HG03103 (cell line): ENCODE results near the gene LGALS9.
"Not testable (repeated sequence)": the region's sequence is repeated elsewhere in the genome, so short reads cannot be mapped to it uniquely, and the experiment has no call there.

Source experiments
- ATAC-seq: cut with Tn5 transposase; IDR thresholded peaks from one replicate; pipeline ENCODE4 v1.9.1; 2021; ENCODE audit warnings: low read depth; ENCODE audit not compliant: unreplicated experiment

The LGALS9 gene

DNA sequence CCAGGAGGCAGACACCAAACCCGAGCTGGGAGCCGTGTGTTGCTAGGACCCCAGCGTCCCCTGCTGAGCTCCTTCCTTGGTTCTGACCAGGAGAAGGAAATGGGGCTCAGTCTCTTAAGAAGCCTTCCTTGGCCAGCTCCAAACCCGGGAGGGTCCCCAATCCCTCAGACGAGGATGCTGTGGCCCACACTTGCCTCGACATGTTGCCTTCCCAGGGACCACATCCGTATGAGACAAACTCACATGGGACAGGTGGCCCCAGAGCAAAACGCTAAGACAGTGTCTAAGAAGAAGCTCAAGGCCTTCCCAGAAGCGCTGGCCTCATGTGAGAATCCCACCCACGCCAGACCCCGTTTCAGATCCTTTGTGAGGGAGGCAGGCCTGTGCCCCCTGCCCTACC, 19.8 kb downstream of the LGALS9 start:
- no peak for ATAC-seq

GRCh38 chr17:27651411-27652345, 20.7 kb downstream of the LGALS9 start:
- ATAC-seq, result no peak

DNA sequence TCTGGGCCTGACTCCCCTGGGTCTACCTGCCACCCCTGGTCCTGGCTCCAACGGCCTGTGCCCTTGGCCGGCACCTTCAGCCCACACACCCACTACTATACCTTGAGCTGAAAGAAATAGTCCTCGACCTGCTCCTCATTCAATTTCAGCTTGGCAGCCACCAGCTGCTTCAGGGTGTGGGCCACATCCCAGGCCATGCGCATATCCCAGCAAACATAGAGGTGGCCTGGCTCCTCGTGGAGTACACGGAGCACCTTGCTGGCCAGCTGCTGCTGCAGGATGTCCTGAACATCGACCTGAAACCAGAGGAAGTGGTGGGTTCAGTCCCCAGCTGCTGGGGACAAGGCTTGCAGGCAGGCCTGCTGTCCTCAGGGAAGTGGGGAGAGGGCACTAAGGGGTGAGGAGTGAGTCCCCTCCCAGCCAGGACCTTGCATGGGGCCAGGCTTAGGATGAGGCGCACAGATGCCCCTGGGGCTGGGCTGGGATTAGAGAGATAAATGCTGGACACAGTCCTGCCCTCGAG, 22.5 kb downstream of the LGALS9 start:
- ATAC-seq, result not testable (repeated sequence)

DNA sequence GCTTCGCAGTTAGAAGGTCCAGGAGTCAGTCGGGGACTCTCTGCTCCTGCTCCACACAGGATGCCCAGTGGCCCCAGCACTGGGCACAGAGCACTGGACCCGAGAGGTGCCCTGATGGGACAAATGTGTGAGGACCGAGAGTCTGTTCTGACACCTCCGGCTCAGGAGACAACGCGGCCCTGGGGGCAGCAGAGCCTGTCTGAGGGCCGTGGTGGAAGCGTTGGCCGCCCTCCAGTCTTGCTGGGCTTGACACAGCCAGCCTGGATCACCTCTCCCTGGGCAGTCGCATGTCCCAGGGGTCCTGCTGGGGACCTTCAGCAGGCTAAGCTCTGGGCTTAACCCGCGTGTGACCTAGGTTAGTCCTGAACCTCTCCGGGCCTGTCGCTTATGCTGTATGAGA, 23.1 kb downstream of the LGALS9 start:
- ATAC-seq, result no peak

GRCh38 chr17:27654654-27655524, 23.9 kb downstream of the LGALS9 start:
- peak; percentile 76 for ATAC-seq

- not testable (repeated sequence) for ATAC-seq
Measured at GRCh38 chr17:27655525-27656111, 24.6 kb downstream of the LGALS9 start.

DNA sequence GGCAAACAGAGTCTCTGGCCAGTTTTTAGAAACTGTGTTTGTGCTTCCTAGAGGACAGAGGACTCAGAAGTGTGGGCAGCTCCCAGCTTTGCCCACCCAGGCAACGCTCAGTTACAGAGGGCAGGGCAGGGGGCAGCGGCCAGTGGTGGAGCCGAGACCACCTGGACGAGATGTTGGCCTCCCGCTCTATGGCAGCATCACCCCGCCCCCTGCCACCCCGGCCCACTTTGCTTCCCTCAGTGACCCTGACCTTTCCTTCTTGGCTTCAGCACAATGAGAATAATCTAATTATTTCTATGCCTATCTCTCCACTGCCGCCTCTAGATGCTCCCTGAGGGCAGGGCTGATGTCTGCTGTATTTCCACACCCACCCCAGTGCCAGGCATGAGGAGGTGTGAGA, 25.6 kb downstream of the LGALS9 start:
- ATAC-seq, result not testable (repeated sequence)

DNA sequence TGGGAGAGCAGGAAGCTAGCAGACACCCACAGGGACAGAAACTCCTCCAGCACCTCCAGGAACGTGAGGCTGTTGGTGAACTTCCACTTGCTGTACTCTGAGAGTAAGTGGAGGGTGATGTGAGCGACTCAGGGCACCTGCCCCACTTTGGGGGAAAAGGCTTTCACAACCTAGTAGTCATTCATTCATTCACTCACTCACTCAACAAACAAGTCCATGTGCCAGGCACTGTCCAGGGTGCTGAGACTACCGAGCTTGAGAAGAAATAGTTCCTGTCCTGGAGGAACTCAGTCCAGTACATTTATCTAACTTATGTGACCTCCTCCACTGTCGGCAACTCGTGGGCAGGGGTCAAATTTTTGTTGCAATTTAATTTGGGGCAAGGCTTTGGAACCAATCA, 26.6 kb downstream of the LGALS9 start:
- ATAC-seq, result no peak

- ATAC-seq, result no peak
Measured at GRCh38 chr17:27659683-27660082, 28.7 kb downstream of the LGALS9 start.

- ATAC-seq, result no peak
Measured at GRCh38 chr17:27660436-27660835, 29.4 kb downstream of the LGALS9 start.

GRCh38 chr17:27663936-27664605, 33.1 kb downstream of the LGALS9 start:
- ATAC-seq, result no peak

- no peak for ATAC-seq
Measured at GRCh38 chr17:27664606-27664965, 33.6 kb downstream of the LGALS9 start.

DNA sequence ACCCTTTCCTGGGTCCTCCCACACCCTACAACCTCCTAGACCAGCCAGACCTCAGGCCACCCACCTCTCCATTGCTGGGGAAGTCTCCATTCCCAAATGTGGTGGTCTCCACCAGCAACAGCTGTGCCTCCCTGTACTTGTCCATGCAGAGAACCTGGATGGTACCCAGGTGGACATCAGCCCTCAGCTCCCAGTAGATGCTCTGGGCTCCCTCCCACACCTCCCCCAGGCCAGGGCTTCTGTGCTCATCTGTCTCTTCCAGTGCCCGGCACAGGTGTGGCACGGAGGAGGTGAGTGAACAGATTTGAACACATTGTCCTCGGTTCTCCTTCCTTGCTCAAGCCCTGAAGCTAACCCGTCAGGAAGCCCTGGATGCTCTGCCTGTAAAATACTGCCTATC, 34.6 kb downstream of the LGALS9 start:
- ATAC-seq, result no peak

- ATAC-seq, result not testable (repeated sequence)
Measured at GRCh38 chr17:27666270-27666669, 35.3 kb downstream of the LGALS9 start.

DNA sequence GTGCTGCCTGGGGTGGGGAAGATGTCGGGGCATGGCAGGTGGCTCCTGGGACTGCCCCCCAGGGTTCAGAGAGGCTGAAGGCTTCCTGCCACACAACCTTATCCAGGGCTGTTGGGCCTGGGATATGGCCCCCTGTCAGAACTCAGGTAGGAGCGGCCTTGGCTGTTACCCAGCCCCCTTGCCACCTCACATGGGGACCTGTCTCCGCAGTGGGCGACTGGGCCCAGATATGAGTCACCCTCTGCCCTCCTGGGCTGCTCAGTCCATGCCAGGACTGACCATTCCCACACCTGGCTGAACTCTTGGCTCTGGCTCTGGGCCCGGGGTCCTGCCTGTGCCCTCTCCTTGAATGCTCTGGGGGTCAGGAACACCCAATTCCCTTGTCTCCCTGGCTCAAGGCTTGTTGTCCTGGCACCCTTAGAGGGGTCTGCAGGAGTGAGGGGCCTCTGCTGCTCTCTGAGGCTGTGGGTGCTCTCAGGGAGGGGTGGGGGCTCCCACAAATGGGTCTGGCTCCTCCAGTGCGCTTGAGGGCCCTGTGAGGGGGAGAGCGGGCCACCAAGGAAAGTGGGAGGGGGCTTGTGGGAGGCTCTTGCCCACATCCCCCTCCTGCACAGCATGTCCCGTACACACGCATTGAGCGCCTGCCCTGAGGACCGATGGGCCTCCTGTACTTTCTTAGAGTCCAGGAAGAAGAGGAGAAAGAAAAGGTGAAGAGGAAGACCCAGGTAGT, 36.0 kb downstream of the LGALS9 start:
- no peak for ATAC-seq

- ATAC-seq, result no peak
Measured at GRCh38 chr17:27667656-27668487, 36.9 kb downstream of the LGALS9 start.

DNA sequence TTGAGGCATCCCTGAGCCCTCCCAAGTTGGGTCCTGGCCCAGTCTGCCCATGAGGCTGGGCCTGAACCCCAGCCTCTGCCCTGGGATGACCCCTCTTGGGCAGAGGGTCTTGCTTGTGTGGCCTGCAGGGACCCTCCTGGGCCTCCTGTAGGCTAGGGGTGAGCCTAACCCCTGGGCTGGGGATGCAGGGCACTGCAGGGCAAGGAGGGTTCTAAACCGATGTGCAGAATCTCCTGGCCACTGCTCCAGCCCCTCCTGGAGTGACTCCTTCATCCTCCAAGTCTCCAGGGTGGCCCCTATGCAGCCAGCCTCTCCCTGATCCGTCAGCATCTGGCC, 37.5 kb downstream of the LGALS9 start:
- ATAC-seq, result no peak

DNA sequence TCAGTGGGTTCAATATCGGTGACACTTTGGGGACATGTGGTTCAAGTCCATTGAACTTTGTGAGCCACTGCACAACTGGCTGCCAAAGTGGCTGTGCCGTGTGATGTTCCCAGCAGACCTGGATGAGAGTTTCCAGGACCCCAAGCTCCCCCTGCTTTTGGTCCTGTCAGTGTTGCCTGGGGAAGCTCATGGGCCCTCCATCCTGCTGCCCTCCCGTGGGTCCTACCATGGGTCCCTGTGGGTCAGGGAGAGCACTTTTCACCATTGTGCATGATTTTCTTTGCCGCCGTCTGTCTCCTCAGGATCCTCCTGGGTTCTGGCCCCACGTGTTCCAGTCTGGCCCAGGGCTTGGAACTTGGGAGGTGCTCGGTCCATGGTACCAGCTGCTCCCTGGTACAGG, 38.1 kb downstream of the LGALS9 start:
- no peak for ATAC-seq

DNA sequence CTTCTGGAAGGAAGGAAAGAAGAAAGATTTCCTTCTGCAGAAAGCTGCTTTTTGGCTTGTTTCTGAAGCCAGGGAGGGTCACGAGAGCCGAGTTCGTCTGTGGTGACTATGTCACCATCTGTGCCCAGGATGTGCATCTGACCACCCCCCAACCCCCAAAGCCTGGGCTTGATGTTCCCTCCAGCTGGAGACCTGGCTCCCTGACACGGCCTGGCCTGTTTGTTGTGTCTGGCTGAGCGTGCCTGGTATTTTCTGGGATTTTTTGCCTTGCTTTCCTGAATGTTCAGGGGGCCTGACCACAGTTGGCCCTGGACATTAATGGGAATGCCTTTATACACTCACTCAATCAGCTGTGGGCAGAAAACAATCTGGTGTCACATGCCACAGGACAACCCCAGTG, 38.9 kb downstream of the LGALS9 start:
- no peak for ATAC-seq
